22Rv1 (cell line): ENCODE results near the gene WDR33.

ENCODE experiments used
- CTCF ChIP-seq: fragments of 450-650 bp; IDR thresholded peaks from 2 replicates; pipeline ENCODE4 v1.5.1; 2017; ENCODE audit warnings: mild to moderate bottlenecking
- ZFX ChIP-seq: fragments of 450-650 bp; IDR thresholded peaks from 2 replicates; pipeline ENCODE4 v1.6.1; 2017; ENCODE audit warnings: antibody characterized with exemption, borderline replicate concordance

DNA sequence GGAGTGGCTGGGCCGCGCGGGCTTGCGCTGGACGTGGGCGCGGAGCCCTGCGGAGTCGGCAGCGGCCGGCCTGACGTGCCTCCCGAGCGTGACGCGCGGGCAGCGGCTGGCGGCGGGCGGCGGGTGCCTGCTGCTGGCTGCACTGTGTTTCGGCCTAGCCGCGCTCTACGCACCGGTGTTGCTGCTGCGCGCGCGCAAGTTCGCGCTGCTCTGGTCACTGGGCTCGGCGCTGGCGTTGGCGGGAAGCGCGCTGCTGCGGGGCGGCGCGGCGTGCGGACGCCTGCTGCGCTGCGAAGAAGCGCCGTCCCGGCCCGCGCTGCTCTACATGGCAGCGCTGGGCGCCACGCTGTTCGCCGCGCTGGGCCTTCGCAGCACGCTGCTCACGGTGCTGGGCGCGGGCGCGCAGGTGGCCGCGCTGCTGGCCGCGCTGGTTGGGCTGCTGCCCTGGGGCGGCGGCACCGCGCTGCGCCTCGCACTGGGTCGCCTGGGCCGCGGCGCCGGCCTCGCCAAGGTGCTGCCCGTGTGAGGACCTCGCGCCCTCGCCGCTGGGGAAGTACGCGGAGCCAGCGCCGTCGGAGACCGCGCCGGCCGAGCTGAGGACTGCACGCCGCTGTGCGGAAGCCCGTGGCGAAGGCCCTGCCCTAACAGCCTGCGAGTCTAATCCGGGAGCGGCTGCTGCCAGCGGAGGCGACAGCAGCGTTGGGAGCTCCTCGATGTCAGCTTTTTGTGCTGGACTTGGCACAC is 109.1 kb downstream of the WDR33 start:
- TF ChIP-seq CTCF (no peak), ZFX (no peak)
